ENCODE data around the gene HOXB2. TPM values are rescaled to one million over a fixed set of nuclear protein-coding genes. Genes with fewer than 3 reads are reported as not detected.

HOXB2 gene
- total RNA-seq, 1 experiment from 2014 or later: 3.7 TPM

DNA sequence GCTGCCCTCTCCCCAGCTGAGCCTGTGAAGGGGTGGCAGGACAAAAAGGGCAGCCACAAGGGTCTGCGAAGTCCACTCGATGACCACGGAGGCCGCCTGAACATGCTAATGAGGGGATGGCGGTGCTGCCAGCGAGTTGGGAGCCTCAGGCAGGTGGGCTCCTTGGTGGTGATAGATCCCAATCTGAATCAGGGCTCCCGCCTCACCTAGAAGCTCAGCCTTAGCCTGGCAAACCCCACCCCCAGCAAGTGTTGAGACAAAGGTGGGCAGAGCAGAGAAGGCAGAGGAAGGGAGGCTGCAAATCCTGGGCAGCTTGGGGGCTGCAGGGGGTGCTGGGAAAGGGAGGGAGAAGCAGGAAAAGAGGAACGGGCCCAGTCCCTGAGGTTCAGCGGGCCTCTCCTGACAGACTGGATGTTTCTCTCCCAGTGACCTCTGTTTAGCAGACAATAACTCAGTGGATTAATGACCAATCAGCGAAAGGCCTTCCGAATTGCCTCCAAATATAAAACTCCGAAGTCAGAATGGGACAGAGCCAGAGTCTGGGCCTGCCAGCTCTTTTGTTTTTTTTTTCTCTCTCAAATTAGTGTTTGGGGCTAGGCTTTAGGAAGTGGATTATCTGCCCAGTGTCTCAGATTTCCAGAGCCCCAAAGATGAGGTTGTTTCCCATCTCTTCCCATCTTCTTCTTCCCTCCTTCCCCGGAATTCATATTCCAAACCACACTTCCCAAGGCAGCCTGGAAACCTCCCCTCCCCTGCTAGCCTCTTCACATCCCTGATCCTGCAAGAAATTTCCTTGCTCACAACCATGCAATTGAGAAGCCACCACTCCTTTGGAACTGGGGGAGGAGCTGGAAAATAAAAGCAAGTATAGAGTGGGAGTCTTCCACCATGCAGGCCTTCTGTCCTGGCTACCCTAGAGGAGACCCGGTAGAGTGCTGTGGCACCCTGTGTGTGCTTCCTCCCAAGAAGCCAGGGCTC, 15.2 kb upstream of the HOXB2 start (continued):
- TF ChIP-seq, protein P1, sequence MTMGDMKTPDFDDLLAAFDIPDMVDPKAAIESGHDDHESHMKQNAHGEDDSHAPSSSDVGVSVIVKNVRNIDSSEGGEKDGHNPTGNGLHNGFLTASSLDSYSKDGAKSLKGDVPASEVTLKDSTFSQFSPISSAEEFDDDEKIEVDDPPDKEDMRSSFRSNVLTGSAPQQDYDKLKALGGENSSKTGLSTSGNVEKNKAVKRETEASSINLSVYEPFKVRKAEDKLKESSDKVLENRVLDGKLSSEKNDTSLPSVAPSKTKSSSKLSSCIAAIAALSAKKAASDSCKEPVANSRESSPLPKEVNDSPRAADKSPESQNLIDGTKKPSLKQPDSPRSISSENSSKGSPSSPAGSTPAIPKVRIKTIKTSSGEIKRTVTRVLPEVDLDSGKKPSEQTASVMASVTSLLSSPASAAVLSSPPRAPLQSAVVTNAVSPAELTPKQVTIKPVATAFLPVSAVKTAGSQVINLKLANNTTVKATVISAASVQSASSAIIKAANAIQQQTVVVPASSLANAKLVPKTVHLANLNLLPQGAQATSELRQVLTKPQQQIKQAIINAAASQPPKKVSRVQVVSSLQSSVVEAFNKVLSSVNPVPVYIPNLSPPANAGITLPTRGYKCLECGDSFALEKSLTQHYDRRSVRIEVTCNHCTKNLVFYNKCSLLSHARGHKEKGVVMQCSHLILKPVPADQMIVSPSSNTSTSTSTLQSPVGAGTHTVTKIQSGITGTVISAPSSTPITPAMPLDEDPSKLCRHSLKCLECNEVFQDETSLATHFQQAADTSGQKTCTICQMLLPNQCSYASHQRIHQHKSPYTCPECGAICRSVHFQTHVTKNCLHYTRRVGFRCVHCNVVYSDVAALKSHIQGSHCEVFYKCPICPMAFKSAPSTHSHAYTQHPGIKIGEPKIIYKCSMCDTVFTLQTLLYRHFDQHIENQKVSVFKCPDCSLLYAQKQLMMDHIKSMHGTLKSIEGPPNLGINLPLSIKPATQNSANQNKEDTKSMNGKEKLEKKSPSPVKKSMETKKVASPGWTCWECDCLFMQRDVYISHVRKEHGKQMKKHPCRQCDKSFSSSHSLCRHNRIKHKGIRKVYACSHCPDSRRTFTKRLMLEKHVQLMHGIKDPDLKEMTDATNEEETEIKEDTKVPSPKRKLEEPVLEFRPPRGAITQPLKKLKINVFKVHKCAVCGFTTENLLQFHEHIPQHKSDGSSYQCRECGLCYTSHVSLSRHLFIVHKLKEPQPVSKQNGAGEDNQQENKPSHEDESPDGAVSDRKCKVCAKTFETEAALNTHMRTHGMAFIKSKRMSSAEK (CRISPR knock-in tag; IDR thresholded peaks at IDR 0.05; ENCODE audit: borderline replicate concordance): no peak
- TF ChIP-seq FOXP1 (CRISPR knock-in tag; IDR thresholded peaks at IDR 0.05; ENCODE audit: borderline replicate concordance): no peak
- TF ChIP-seq, protein P2, sequence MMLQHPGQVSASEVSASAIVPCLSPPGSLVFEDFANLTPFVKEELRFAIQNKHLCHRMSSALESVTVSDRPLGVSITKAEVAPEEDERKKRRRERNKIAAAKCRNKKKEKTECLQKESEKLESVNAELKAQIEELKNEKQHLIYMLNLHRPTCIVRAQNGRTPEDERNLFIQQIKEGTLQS (CRISPR knock-in tag; conservative IDR thresholded peaks at IDR 0.05): no peak
- TF ChIP-seq SOX15 (CRISPR knock-in tag; IDR thresholded peaks at IDR 0.05): no peak
- TF ChIP-seq ESRRA (CRISPR knock-in tag; IDR thresholded peaks at IDR 0.05; ENCODE audit: borderline replicate concordance): no peak
- TF ChIP-seq, protein P3, sequence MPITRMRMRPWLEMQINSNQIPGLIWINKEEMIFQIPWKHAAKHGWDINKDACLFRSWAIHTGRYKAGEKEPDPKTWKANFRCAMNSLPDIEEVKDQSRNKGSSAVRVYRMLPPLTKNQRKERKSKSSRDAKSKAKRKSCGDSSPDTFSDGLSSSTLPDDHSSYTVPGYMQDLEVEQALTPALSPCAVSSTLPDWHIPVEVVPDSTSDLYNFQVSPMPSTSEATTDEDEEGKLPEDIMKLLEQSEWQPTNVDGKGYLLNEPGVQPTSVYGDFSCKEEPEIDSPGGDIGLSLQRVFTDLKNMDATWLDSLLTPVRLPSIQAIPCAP (CRISPR knock-in tag; IDR thresholded peaks at IDR 0.05): no peak
- TF ChIP-seq, protein P4, sequence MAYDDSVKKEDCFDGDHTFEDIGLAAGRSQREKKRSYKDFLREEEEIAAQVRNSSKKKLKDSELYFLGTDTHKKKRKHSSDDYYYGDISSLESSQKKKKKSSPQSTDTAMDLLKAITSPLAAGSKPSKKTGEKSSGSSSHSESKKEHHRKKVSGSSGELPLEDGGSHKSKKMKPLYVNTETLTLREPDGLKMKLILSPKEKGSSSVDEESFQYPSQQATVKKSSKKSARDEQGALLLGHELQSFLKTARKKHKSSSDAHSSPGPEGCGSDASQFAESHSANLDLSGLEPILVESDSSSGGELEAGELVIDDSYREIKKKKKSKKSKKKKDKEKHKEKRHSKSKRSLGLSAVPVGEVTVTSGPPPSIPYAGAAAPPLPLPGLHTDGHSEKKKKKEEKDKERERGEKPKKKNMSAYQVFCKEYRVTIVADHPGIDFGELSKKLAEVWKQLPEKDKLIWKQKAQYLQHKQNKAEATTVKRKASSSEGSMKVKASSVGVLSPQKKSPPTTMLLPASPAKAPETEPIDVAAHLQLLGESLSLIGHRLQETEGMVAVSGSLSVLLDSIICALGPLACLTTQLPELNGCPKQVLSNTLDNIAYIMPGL (CRISPR knock-in tag; IDR thresholded peaks at IDR 0.05): no peak
- no peak for TF ChIP-seq ZNF317 (CRISPR knock-in tag; IDR thresholded peaks at IDR 0.05; ENCODE audit: borderline replicate concordance, low read depth)

DNA sequence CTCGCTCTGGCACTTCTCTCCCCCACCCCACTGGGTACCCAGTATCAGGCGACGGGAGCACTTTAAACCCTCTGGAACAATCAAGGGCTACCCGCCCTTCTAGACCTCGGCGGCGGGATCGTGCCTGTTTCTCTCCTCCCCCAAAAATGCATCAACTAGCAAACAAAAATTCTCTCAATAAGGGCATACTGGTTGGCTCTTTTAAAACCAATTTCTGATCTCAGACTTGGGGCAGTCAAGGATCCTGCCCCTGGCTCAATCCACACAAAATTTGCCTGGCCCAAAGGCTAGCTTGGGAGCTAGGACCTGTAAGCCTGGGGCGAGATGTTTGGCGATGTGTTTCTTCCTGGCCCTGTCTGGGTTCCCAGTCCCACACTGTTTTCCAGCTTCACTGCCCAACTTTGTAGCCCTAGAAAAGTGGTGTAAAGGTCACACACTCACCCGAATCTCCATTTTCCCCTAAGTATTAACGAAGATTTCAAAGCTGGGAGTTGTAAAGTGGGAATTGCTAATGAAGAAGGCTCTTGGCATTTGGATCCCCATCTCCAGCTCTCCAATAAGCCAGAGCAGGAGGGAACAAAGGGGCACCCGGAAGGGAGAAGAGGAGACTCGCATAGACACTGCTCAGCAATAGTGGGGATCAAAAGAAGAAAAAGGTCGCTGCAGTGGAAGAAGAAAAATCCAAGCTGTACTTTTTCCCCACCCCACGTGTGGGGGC, 14.4 kb upstream of the HOXB2 start:
- Mint-ChIP-seq H3K4me3 (no peak overlapping the region), H3K27me3 (ENCODE audit: low read depth) (peaks cover 98% of the 10 kb centered on the region; the same call in 1 of the 2 replicates), H3K4me1 (peaks cover 35% of the 10 kb centered on the region), H3K36me3 (no peaks in the 10 kb centered on the region), H3K9me3 (no peaks in the 10 kb centered on the region), H3K27ac (no peak overlapping the region)
- ATAC-seq: no peak
- DNase-seq (ENCODE audit: low spot score): no peak
- CTCF ChIA-PET: interaction anchor here (0.8 to 1.9 kb wide), 4 partner anchors 9 to 534 kb away, joined by 3 to 7 read pairs (median 4); no protein-coding TSS in a partner anchor
- POLR2A ChIA-PET: no interaction called here
- no peak for TF ChIP-seq NR2C2 (CRISPR knock-in tag; IDR thresholded peaks at IDR 0.05)
- TF ChIP-seq, protein P5, sequence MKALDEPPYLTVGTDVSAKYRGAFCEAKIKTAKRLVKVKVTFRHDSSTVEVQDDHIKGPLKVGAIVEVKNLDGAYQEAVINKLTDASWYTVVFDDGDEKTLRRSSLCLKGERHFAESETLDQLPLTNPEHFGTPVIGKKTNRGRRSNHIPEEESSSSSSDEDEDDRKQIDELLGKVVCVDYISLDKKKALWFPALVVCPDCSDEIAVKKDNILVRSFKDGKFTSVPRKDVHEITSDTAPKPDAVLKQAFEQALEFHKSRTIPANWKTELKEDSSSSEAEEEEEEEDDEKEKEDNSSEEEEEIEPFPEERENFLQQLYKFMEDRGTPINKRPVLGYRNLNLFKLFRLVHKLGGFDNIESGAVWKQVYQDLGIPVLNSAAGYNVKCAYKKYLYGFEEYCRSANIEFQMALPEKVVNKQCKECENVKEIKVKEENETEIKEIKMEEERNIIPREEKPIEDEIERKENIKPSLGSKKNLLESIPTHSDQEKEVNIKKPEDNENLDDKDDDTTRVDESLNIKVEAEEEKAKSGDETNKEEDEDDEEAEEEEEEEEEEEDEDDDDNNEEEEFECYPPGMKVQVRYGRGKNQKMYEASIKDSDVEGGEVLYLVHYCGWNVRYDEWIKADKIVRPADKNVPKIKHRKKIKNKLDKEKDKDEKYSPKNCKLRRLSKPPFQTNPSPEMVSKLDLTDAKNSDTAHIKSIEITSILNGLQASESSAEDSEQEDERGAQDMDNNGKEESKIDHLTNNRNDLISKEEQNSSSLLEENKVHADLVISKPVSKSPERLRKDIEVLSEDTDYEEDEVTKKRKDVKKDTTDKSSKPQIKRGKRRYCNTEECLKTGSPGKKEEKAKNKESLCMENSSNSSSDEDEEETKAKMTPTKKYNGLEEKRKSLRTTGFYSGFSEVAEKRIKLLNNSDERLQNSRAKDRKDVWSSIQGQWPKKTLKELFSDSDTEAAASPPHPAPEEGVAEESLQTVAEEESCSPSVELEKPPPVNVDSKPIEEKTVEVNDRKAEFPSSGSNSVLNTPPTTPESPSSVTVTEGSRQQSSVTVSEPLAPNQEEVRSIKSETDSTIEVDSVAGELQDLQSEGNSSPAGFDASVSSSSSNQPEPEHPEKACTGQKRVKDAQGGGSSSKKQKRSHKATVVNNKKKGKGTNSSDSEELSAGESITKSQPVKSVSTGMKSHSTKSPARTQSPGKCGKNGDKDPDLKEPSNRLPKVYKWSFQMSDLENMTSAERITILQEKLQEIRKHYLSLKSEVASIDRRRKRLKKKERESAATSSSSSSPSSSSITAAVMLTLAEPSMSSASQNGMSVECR (CRISPR knock-in tag; IDR thresholded peaks at IDR 0.05; ENCODE audit: borderline replicate concordance): no peak
- TF ChIP-seq, protein P6, sequence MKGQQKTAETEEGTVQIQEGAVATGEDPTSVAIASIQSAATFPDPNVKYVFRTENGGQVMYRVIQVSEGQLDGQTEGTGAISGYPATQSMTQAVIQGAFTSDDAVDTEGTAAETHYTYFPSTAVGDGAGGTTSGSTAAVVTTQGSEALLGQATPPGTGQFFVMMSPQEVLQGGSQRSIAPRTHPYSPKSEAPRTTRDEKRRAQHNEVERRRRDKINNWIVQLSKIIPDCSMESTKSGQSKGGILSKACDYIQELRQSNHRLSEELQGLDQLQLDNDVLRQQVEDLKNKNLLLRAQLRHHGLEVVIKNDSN (CRISPR knock-in tag; IDR thresholded peaks at IDR 0.05): no peak
- TF ChIP-seq, protein P7, sequence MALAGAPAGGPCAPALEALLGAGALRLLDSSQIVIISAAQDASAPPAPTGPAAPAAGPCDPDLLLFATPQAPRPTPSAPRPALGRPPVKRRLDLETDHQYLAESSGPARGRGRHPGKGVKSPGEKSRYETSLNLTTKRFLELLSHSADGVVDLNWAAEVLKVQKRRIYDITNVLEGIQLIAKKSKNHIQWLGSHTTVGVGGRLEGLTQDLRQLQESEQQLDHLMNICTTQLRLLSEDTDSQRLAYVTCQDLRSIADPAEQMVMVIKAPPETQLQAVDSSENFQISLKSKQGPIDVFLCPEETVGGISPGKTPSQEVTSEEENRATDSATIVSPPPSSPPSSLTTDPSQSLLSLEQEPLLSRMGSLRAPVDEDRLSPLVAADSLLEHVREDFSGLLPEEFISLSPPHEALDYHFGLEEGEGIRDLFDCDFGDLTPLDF (CRISPR knock-in tag; IDR thresholded peaks at IDR 0.05): no peak
- TF ChIP-seq, protein P4 (CRISPR knock-in tag; IDR thresholded peaks at IDR 0.05): no peak
- TF ChIP-seq ZNF232 (CRISPR knock-in tag; IDR thresholded peaks at IDR 0.05): no peak
- no peak for TF ChIP-seq KAT7 (CRISPR knock-in tag; IDR thresholded peaks at IDR 0.05; ENCODE audit: borderline replicate concordance)

Measured in WTC11 (cell line).